Gastroesophageal sphincter (tissue), 4 donors: ENCODE results near the gene PSMC3. TPM values are rescaled to one million over a fixed set of nuclear protein-coding genes. Genes with fewer than 3 reads are reported as not detected.

ENCODE experiments used
- ATAC-seq: fragments of 150-250 bp; one replicate; pipeline ENCODE4 v1.9.1; 2016; ENCODE audit warnings: mild to moderate bottlenecking, moderate library complexity
- H3K27ac ChIP-seq, 4 donors: fragments of 200-600 bp; sonication (generic) in 3 of 4; 1 replicate in 3 of 4; 2 replicates in 1 of 4; pipeline ENCODE4 v1.5.1; 2016 to 2019
- H3K27me3 ChIP-seq: fragments of 200-600 bp; sonication (generic); one replicate; pipeline ENCODE4 v1.5.1; 2019
- H3K36me3 ChIP-seq, 2 donors: fragments of 200-600 bp; sonication (generic); one replicate each; pipeline ENCODE4 v1.5.1; 2019; ENCODE audit warnings: control low read depth in 1 of 2
- H3K4me1 ChIP-seq, 3 donors: fragments of 200-600 bp; sonication (generic); 1 replicate in 2 of 3; 2 replicates in 1 of 3; pipeline ENCODE4 v1.5.1; 2016 to 2019; ENCODE audit warnings: control low read depth in 2 of 3
- H3K4me3 ChIP-seq, 2 donors: fragments of 200-600 bp; sonication (generic); one replicate each; pipeline ENCODE4 v1.5.1; 2019; ENCODE audit warnings: mild to moderate bottlenecking in 1 of 2, moderate library complexity in 1 of 2
- H3K9me3 ChIP-seq, 3 donors: fragments of 200-600 bp; sonication (generic); one replicate each; pipeline ENCODE4 v1.5.1; 2017 to 2019; ENCODE audit warnings: control low read depth in 2 of 3
- CTCF ChIP-seq, 4 experiments: fragments of 200-600 bp in 2 of 4; fragments of 450-650 bp in 2 of 4; sonication (generic) in 1 of 4; IDR thresholded peaks; one replicate each; pipeline ENCODE4 v1.5.1; 2017 to 2019; ENCODE audit warnings: antibody characterized with exemption in 4 of 4, mild to moderate bottlenecking in 2 of 4, moderate library complexity in 2 of 4
- EP300 ChIP-seq: sonication (generic); formaldehyde crosslinking; IDR thresholded peaks from one replicate; pipeline ENCODE4 v1.6.1; 2017; ENCODE audit warnings: antibody characterized with exemption, mild to moderate bottlenecking
- POLR2A ChIP-seq, 2 donors: fragments of 450-650 bp; IDR thresholded peaks; one replicate each; pipeline ENCODE4 v1.6.1; 2017; ENCODE audit warnings: antibody characterized with exemption in 2 of 2, mild to moderate bottlenecking in 2 of 2, moderate library complexity in 1 of 2
- POLR2AphosphoS5 ChIP-seq: sonication (generic); formaldehyde crosslinking; IDR thresholded peaks from one replicate; pipeline ENCODE4 v1.6.1; 2017; ENCODE audit warnings: antibody characterized with exemption
- WGBS, 2 donors: methylation state at CpG; one replicate each; pipeline ENCODE4 v1.1.5; 2018; ENCODE audit warnings: low coverage in 1 of 2; 5-methylcytosine and 5-hydroxymethylcytosine counted together
- total RNA-seq, 4 donors: library from RNA; depleted of rRNA; stranded (reverse); fragments of >200 nt; gene quantifications; one replicate each; pipeline ENCODE4 v1.1.0, GENCODE V29; 2016

PSMC3 gene
- total RNA-seq, 4 donors from 2014 or later = 169 to 194 (median 179) TPM

- Histone ChIP-seq H3K27ac (peak overlapping the region; percentile 53 to 98 (median 94)), H3K4me1 (peaks cover 7 to 65% (median 48%) of the 10 kb centered on the region in 3 donors), H3K9me3 (no peaks in the 10 kb centered on the region), H3K4me3 (no peak overlapping the region), H3K27me3 (no peaks in the 10 kb centered on the region), H3K36me3 (peaks cover 0 to 86% of the 10 kb centered on the region in 2 donors)
- 80% methylated on average over 6 of the region's 31 CpGs; no CpG with 5 or more reads in 1 of the 2 donors for WGBS, 2 donors
- no peak for TF ChIP-seq CTCF (IDR thresholded peaks at IDR 0.05)
- TF ChIP-seq EP300 = no peak
- no peak for ATAC-seq
Measured at GRCh38 chr11:47415091-47415854, 11.0 kb downstream of the PSMC3 start.

GRCh38 chr11:47414685-47415070 lies 11.6 kb downstream of the PSMC3 start:
- Histone ChIP-seq H3K9me3 (no peaks in the 10 kb centered on the region), H3K27me3 (no peaks in the 10 kb centered on the region), H3K4me1 (peaks cover 7 to 71% (median 54%) of the 10 kb centered on the region in 3 donors), H3K36me3 (peaks cover 0 to 83% of the 10 kb centered on the region in 2 donors), H3K4me3 (no peak overlapping the region), H3K27ac (peak overlapping the region in 3 of 4 donors; percentile 91 to 98 (median 96))
- no peak for ATAC-seq
- no peak for TF ChIP-seq POLR2AphosphoS5
- TF ChIP-seq CTCF (IDR thresholded peaks at IDR 0.05) = no peak
- no peak for TF ChIP-seq POLR2A (IDR thresholded peaks at IDR 0.05)
- no peak for TF ChIP-seq EP300
- WGBS, 2 donors = no CpG with 5 or more reads among the region's 19 CpGs

GRCh38 chr11:47413908-47414684 lies 12.1 kb downstream of the PSMC3 start:
- Histone ChIP-seq H3K27ac (peak overlapping the region in 3 of 4 donors; percentile 91 to 98 (median 96)), H3K4me1 (peaks cover 7 to 77% (median 58%) of the 10 kb centered on the region in 3 donors), H3K27me3 (no peaks in the 10 kb centered on the region), H3K4me3 (no peak overlapping the region), H3K9me3 (no peaks in the 10 kb centered on the region), H3K36me3 (peaks cover 0 to 79% of the 10 kb centered on the region in 2 donors)
- TF ChIP-seq CTCF (IDR thresholded peaks at IDR 0.05) (no peak), POLR2AphosphoS5 (no peak), EP300 (no peak), POLR2A (IDR thresholded peaks at IDR 0.05) (no peak)
- ATAC-seq = peak; percentile 45
- 30 to 44% methylated on average over 8 to 9 of the region's 16 CpGs for WGBS, 2 donors

- Histone ChIP-seq H3K4me1 (peaks cover 7 to 80% (median 58%) of the 10 kb centered on the region in 3 donors), H3K9me3 (no peaks in the 10 kb centered on the region), H3K27ac (peak overlapping the region in 3 of 4 donors; percentile 91 to 98 (median 96)), H3K36me3 (peaks cover 0 to 71% of the 10 kb centered on the region in 2 donors), H3K4me3 (no peak overlapping the region), H3K27me3 (no peaks in the 10 kb centered on the region)
- WGBS, 2 donors = 87 to 90% methylated on average over 3 to 8 of the region's 13 CpGs
- TF ChIP-seq EP300 = no peak
- TF ChIP-seq POLR2A (IDR thresholded peaks at IDR 0.05) = no peak
- no peak for TF ChIP-seq CTCF (IDR thresholded peaks at IDR 0.05)
- no peak for TF ChIP-seq POLR2AphosphoS5
- ATAC-seq = no peak
Measured at GRCh38 chr11:47413351-47413750, 12.9 kb downstream of the PSMC3 start.
